Mammary epithelial cell (primary cell): ENCODE data around the gene SBDS.

Experiments used
- CTCF ChIP-seq, 2 donors: IDR thresholded peaks in 1 of 2; conservative IDR thresholded peaks in 1 of 2; 2 replicates each; pipeline ENCODE4 v1.5.1; 2011 to 2012; ENCODE audit warnings: inconsistent platforms in 2 of 2, low read length in 2 of 2, mild to moderate bottlenecking in 2 of 2, control low read depth in 1 of 2, low read depth in 1 of 2; ENCODE audit not compliant: insufficient read depth in 1 of 2; ENCODE audit errors: extremely low read depth in 1 of 2
- EZH2 ChIP-seq: IDR thresholded peaks from 2 replicates; pipeline ENCODE4 v1.6.1; 2012; ENCODE audit warnings: low read length, inconsistent platforms, borderline replicate concordance

DNA sequence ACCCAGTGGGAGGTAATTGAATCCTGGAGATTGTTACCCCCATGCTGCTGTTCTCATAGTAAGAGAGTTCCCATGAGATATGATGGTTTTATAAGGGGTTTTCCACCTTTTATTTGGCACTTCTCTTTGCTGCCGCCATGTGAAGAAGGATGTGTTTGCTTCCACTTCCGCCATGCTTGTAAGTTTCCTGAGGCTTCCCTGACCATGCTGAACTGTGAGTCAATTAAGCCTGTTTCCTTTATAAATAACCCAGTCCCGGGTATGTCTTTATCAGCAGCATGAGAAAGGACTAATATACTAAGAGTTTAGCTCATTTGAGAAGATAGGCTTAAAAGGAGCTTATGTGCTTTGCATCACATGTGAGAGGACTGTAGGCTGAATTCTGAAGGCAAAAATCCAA lies 45.1 kb downstream of the SBDS start:
- TF ChIP-seq CTCF (conservative IDR thresholded peaks at IDR 0.05 in 1 of 2, IDR thresholded peaks at IDR 0.05 in 1 of 2; ENCODE audit: extremely low read depth in 1 of 2, insufficient read depth in 1 of 2, low read depth in 1 of 2, low read length in 2 of 2) (no peak), EZH2 (no peak)
